SH-SY5Y (cell line): ENCODE measurements around the gene RNPS1.

ENCODE experiments used
- GATA2 ChIP-seq: IDR thresholded peaks from 2 replicates; pipeline ENCODE4 v1.6.1; 2011; ENCODE audit warnings: mild to moderate bottlenecking, low read depth, low read length
- GATA3 ChIP-seq: IDR thresholded peaks from 2 replicates; pipeline ENCODE4 v1.6.1; 2011; ENCODE audit warnings: low read depth, mild to moderate bottlenecking, low read length, moderate library complexity

DNA sequence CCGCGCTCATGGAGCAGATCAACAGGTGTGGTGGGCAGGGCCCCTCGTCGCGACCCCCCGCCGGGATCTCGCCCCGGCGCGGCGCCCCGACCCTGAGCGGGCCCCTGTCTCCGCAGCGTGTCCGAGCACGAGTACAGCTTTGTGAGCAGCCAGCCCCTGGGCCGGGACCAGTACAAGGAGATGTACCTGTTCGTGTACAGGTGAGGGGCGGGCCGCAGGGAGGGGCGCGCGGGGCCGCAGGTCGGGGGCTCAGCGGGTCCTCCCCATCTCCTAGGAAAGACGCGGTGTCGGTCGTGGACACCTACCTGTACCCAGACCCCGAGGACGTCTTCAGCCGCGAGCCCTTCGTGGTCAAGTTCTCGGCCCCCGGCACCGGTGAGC is 30.8 kb downstream of the RNPS1 start:
- TF ChIP-seq GATA2: no peak
- no peak for TF ChIP-seq GATA3
